Measurements from ENCODE around the gene TMC6. TPM values are rescaled to one million over a fixed set of nuclear protein-coding genes. Genes with fewer than 3 reads are reported as not detected.
"Not testable (repeated sequence)": the region's sequence is repeated elsewhere in the genome, so short reads cannot be mapped to it uniquely, and the experiment has no call there.

TMC6 gene
- total and polyA plus RNA-seq, 7 experiments from 2014 or later = 165 to 808 (median 701) TPM

- Histone ChIP-seq H3K36me3 (ENCODE audit: control insufficient read depth in 2 of 3, insufficient read depth in 3 of 3, low read length in 3 of 3) (peaks cover 39 to 84% (median 40%) of the 10 kb centered on the region in 3 experiments), H3K4me3 (ENCODE audit: low read length) (no peak overlapping the region), H3K27me3 (ENCODE audit: control insufficient read depth in 2 of 2, insufficient read depth in 2 of 2, low read length in 2 of 2) (no peaks in the 10 kb centered on the region), H3K9me3 (ENCODE audit: control insufficient read depth in 2 of 3, low read length in 3 of 3) (no peaks in the 10 kb centered on the region), H3K4me1 (ENCODE audit: control insufficient read depth in 2 of 2, insufficient read depth in 2 of 2, low read length in 2 of 2) (no peaks in the 10 kb centered on the region), H3K27ac (ENCODE audit: low read depth, low read length) (peak overlapping the region; percentile 11)
- ChIA-PET POLR2A (no interaction called here), CTCF (interaction anchor here (1.4 kb wide), 1 partner anchor 47 kb away, joined by 3 read pairs; no protein-coding TSS in a partner anchor)
- peak overlapping the region in 4 of 9 donors; percentile 12 to 77 (median 44) for H3K27ac Mint-ChIP-seq
- ATAC-seq (no peak), DNase-seq (no peak)
- H3K36me3 Mint-ChIP-seq = peaks cover 0 to 59% (median 24%) of the 10 kb centered on the region in 5 donors
- intact Hi-C loops (cut with micrococcal nuclease) = loop anchor here (5.0 to 10.0 kb wide), 2 partner anchors 66 to 336 kb away; no protein-coding TSS in a partner anchor
- no peaks in the 10 kb centered on the region for H3K27me3 Mint-ChIP-seq
- H3K4me1 Mint-ChIP-seq = peaks cover 0 to 8% (median 4%) of the 10 kb centered on the region in 7 donors
- no peak overlapping the region for H3K4me3 Mint-ChIP-seq
- peaks cover 0 to 1% (median 0%) of the 10 kb centered on the region in 11 donors for H3K9me3 Mint-ChIP-seq
Observed at GRCh38 chr17:78088529-78088928, 40.0 kb downstream of the TMC6 start.

DNA sequence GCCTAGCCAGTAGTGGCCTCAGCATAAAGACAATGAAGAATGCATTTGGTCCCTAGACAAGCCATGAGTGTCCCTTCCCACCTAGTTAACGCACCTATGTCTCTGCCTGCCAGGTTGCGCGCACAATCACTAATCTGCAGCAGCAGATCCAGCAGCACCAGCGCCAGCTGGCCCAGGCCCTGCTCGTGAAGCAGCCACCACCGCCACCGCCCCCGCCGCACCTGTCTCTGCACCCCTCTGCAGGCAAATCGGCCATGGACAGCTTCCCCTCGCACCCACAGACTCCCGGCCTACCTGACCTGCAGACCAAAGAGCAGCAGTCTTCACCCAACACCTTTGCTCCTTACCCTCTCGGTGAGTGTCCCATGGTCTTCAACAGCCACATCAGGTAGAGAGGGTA, 41.8 kb downstream of the TMC6 start:
- Mint-ChIP-seq H3K4me3 (no peak overlapping the region), H3K4me1 (peaks cover 0 to 17% (median 4%) of the 10 kb centered on the region in 7 donors), H3K36me3 (peaks cover 0 to 62% (median 18%) of the 10 kb centered on the region in 5 donors), H3K27me3 (no peaks in the 10 kb centered on the region), H3K9me3 (peaks cover 0 to 3% (median 0%) of the 10 kb centered on the region in 11 donors), H3K27ac (peak overlapping the region in 2 of 9 donors; percentile 46 to 69)
- DNase-seq (no peak), ATAC-seq (no peak)
- Histone ChIP-seq H3K27ac (ENCODE audit: low read depth, low read length) (no peak overlapping the region), H3K27me3 (ENCODE audit: control insufficient read depth in 2 of 2, insufficient read depth in 2 of 2, low read length in 2 of 2) (no peaks in the 10 kb centered on the region), H3K36me3 (ENCODE audit: control insufficient read depth in 2 of 3, insufficient read depth in 3 of 3, low read length in 3 of 3) (peaks cover 24 to 83% (median 32%) of the 10 kb centered on the region in 3 experiments), H3K4me1 (ENCODE audit: control insufficient read depth in 2 of 2, insufficient read depth in 2 of 2, low read length in 2 of 2) (no peaks in the 10 kb centered on the region), H3K9me3 (ENCODE audit: control insufficient read depth in 2 of 3, low read length in 3 of 3) (no peaks in the 10 kb centered on the region), H3K4me3 (ENCODE audit: low read length) (no peak overlapping the region)
- POLR2A ChIA-PET = no interaction called here
- intact Hi-C loops (cut with micrococcal nuclease) = loop anchor here (5.0 to 10.0 kb wide), 2 partner anchors 64 to 338 kb away; no protein-coding TSS in a partner anchor
- CTCF ChIA-PET = interaction anchor here (1.2 kb wide), 1 partner anchor 90 kb away, joined by 3 read pairs; no protein-coding TSS in a partner anchor

GRCh38 chr17:78082988-78083387, 45.6 kb downstream of the TMC6 start:
- H3K9me3 ChIP-seq (ENCODE audit: control insufficient read depth in 2 of 3, low read length in 3 of 3) = no peaks in the 10 kb centered on the region
- POLR2A ChIA-PET = no interaction called here
- H3K27ac Mint-ChIP-seq = no peak overlapping the region
- H3K9me3 Mint-ChIP-seq = peaks cover 0 to 3% (median 0%) of the 10 kb centered on the region in 11 donors
- H3K27me3 Mint-ChIP-seq = no peaks in the 10 kb centered on the region
- H3K4me1 Mint-ChIP-seq = peaks cover 0 to 12% (median 0%) of the 10 kb centered on the region in 7 donors
- CTCF ChIA-PET = interaction anchor here (1.3 kb wide), 1 partner anchor 93 kb away, joined by 3 read pairs; no protein-coding TSS in a partner anchor
- intact Hi-C loops (cut with micrococcal nuclease) = loop anchor here in 1 of 2 donors (10.0 kb wide), 1 partner anchor 342 kb away; no protein-coding TSS in a partner anchor
- ATAC-seq (no peak), DNase-seq (no peak)
- no peak overlapping the region for H3K4me3 ChIP-seq (ENCODE audit: low read length)
- peaks cover 16 to 89% (median 19%) of the 10 kb centered on the region in 3 experiments for H3K36me3 ChIP-seq (ENCODE audit: control insufficient read depth in 2 of 3, insufficient read depth in 3 of 3, low read length in 3 of 3)
- no peaks in the 10 kb centered on the region for H3K27me3 ChIP-seq (ENCODE audit: control insufficient read depth in 2 of 2, insufficient read depth in 2 of 2, low read length in 2 of 2)
- peaks cover 0 to 55% (median 16%) of the 10 kb centered on the region in 5 donors for H3K36me3 Mint-ChIP-seq
- H3K27ac ChIP-seq (ENCODE audit: low read depth, low read length) = no peak overlapping the region
- H3K4me3 Mint-ChIP-seq = no peak overlapping the region
- no peaks in the 10 kb centered on the region for H3K4me1 ChIP-seq (ENCODE audit: control insufficient read depth in 2 of 2, insufficient read depth in 2 of 2, low read length in 2 of 2)

- H3K4me3 ChIP-seq (ENCODE audit: low read length); POLR2A ChIA-PET; H3K4me3 Mint-ChIP-seq; H3K9me3 Mint-ChIP-seq; DNase-seq; H3K9me3 ChIP-seq (ENCODE audit: control insufficient read depth in 2 of 3, low read length in 3 of 3); H3K27me3 ChIP-seq (ENCODE audit: control insufficient read depth in 2 of 2, insufficient read depth in 2 of 2, low read length in 2 of 2); H3K27me3 Mint-ChIP-seq; ATAC-seq; H3K4me1 ChIP-seq (ENCODE audit: control insufficient read depth in 2 of 2, insufficient read depth in 2 of 2, low read length in 2 of 2); H3K27ac ChIP-seq (ENCODE audit: low read depth, low read length); CTCF ChIA-PET: not testable (repeated sequence)
- H3K36me3 ChIP-seq (ENCODE audit: control insufficient read depth in 2 of 3, insufficient read depth in 3 of 3, low read length in 3 of 3) = peaks cover 15 to 89% (median 17%) of the 10 kb centered on the region in 3 experiments
- Mint-ChIP-seq H3K4me1 (peaks cover 0 to 12% (median 0%) of the 10 kb centered on the region in 7 donors), H3K27ac (peak overlapping the region in 2 of 9 donors; percentile 6 to 9), H3K36me3 (peaks cover 0 to 55% (median 13%) of the 10 kb centered on the region in 5 donors)
- intact Hi-C loops (cut with micrococcal nuclease) = loop anchor here in 1 of 2 donors (10.0 kb wide), 1 partner anchor 342 kb away; no protein-coding TSS in a partner anchor
Observed at GRCh38 chr17:78082355-78082872, 46.1 kb downstream of the TMC6 start.

- no peak for DNase-seq
- H3K4me1 Mint-ChIP-seq = peaks cover 0 to 12% (median 0%) of the 10 kb centered on the region in 7 donors
- Histone ChIP-seq H3K27me3 (ENCODE audit: control insufficient read depth in 2 of 2, insufficient read depth in 2 of 2, low read length in 2 of 2) (no peaks in the 10 kb centered on the region), H3K4me1 (ENCODE audit: control insufficient read depth in 2 of 2, insufficient read depth in 2 of 2, low read length in 2 of 2) (no peaks in the 10 kb centered on the region), H3K27ac (ENCODE audit: low read depth, low read length) (no peak overlapping the region), H3K9me3 (ENCODE audit: control insufficient read depth in 2 of 3, low read length in 3 of 3) (no peaks in the 10 kb centered on the region), H3K4me3 (ENCODE audit: low read length) (no peak overlapping the region), H3K36me3 (ENCODE audit: control insufficient read depth in 2 of 3, insufficient read depth in 3 of 3, low read length in 3 of 3) (peaks cover 16 to 89% (median 17%) of the 10 kb centered on the region in 3 experiments)
- no peak for ATAC-seq
- ChIA-PET POLR2A (no interaction called here), CTCF (no interaction called here)
- peaks cover 0 to 3% (median 0%) of the 10 kb centered on the region in 11 donors for H3K9me3 Mint-ChIP-seq
- peak overlapping the region in 1 of 9 donors; percentile 22 for H3K27ac Mint-ChIP-seq
- H3K36me3 Mint-ChIP-seq = peaks cover 3 to 55% (median 12%) of the 10 kb centered on the region in 5 donors
- no peak overlapping the region for H3K4me3 Mint-ChIP-seq
- intact Hi-C loops (cut with micrococcal nuclease) = loop anchor here in 1 of 2 donors (10.0 kb wide), 1 partner anchor 343 kb away; no protein-coding TSS in a partner anchor
- H3K27me3 Mint-ChIP-seq = no peaks in the 10 kb centered on the region
Observed at GRCh38 chr17:78081551-78081950, 47.0 kb downstream of the TMC6 start.

DNA sequence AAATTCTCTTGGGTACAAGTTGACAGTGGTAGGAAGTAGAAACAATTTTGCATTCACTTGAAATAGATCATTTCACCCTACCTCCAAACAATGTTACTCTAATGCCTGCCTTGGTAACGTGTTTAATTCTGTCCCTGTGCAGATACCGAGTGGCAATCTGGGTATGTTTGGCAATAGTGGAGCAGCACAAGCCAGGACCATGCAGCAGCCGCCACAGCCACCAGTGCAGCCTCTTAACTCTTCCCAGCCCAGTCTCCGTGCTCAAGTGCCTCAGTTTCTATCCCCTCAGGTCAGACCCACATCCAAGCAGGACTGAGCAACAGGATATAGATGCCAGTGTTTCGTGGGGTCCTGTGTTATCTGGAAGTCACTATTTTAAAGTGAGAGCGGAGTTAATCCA, 49.3 kb downstream of the TMC6 start:
- peaks cover 7 to 65% (median 20%) of the 10 kb centered on the region in 5 donors for H3K36me3 Mint-ChIP-seq
- Histone ChIP-seq H3K27me3 (ENCODE audit: control insufficient read depth in 2 of 2, insufficient read depth in 2 of 2, low read length in 2 of 2) (no peaks in the 10 kb centered on the region), H3K4me1 (ENCODE audit: control insufficient read depth in 2 of 2, insufficient read depth in 2 of 2, low read length in 2 of 2) (no peaks in the 10 kb centered on the region), H3K4me3 (ENCODE audit: low read length) (no peak overlapping the region), H3K36me3 (ENCODE audit: control insufficient read depth in 2 of 3, insufficient read depth in 3 of 3, low read length in 3 of 3) (peaks cover 21 to 98% (median 23%) of the 10 kb centered on the region in 3 experiments), H3K27ac (ENCODE audit: low read depth, low read length) (no peak overlapping the region), H3K9me3 (ENCODE audit: control insufficient read depth in 2 of 3, low read length in 3 of 3) (no peaks in the 10 kb centered on the region)
- intact Hi-C loops (cut with micrococcal nuclease) = no loop called here
- ChIA-PET CTCF (no interaction called here), POLR2A (no interaction called here)
- H3K4me1 Mint-ChIP-seq = peaks cover 0 to 10% (median 0%) of the 10 kb centered on the region in 7 donors
- DNase-seq (no peak), ATAC-seq (no peak)
- H3K27me3 Mint-ChIP-seq = no peaks in the 10 kb centered on the region
- peak overlapping the region in 2 of 9 donors; percentile 25 to 51 for H3K27ac Mint-ChIP-seq
- H3K9me3 Mint-ChIP-seq = peaks cover 0 to 2% (median 0%) of the 10 kb centered on the region in 11 donors
- no peak overlapping the region for H3K4me3 Mint-ChIP-seq
